Activated T-cell treated with anti-CD3 and anti-CD28 coated beads for 48 hours (primary cell): ENCODE data around the gene ASIC2.

Experiments
- DNase-seq: peaks from one replicate; pipeline ENCODE4 v3.0.0-alpha.2; 2020; ENCODE audit warnings: low read depth

Gene ASIC2

DNA sequence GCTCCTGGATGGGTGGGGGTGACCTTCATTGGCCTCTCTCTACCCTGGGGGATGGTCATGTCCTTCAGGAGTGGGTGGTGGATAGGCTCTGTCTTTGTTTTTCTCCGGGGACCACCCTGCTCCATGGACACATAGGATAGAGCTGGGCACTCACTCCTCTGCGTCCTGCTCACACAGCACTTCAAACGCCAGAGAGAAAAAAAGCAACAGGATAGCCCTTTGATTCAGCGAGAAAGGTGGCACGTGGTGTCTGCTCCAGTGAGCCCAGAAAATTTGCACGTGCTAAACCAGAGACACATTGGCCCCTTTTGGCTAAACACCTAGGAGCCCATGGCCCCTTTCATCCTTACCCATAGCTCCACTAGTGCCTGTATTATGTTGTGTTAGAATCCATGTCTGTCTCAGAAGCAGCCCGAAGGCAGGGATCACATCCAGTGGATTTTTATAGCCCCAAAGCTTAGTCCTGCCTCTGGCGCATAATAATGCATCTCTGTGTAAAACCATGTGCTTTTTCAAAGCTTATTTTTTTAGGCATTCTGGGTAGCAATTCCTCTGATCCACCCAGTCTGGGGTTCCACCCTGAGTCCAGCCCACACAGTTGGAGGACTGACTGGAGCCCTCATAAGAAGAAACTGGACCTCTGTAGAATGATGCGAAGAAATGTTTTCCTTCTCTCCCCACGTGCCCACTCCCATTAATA lies 90.1 kb downstream of the ASIC2 start:
- no peak for DNase-seq

DNA sequence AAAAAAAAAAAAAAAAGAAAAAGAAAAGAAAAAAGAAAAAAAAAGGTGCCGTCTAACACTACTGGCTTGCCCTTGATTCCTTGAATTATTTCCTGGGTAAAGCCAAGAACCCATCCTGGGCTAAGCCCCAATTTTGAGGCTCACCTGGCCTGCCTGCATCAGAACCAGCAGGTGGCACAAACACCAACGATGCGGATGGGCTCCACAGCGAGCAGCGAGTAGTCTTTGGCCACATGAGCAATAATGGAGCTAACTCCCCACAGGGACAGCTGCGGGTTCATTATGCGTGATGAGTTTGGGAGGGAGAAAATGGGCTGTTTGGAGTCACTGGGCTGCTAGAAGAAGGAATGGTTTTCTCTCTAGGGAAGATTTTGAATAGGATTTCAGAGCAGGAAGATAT lies 91.1 kb downstream of the ASIC2 start:
- DNase-seq = no peak

DNA sequence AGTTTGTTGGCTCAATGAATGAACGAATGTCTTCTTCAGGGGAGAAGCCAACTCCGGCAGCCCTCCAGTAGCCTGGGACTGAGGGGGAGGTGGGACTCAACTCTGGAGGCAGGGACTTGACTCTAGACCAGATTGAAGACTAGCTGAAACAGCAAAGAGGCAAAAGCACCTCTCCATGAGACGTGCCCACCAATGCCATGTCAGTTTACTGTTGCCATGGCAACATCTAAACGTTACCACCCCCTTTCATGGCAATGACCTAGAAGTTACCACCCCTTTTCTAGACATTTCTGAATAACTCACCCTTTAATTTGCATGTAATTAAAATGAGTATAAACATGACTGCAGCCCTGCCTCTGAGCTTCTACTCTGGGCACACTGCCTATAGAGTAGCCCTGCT lies 91.8 kb downstream of the ASIC2 start:
- DNase-seq = no peak

DNA sequence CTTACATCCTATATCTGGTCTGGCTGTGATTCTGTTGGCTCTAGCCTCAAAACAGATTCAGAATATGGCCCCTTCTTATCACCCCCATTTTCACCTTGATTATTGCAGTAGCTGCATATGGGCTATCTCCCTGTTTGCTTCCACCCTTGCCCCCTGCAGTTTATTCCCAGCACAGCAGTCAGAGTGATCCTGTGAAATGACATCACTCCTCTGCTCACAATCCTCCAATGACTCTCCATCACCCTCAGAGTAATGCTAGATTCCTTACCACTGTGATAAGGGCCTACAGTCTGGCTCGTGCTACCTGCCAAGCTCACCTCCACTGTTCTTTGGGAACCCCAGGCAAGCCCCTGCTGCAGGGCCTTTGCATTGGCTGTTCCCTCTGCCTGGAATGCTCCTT lies 92.5 kb downstream of the ASIC2 start:
- DNase-seq = no peak

DNA sequence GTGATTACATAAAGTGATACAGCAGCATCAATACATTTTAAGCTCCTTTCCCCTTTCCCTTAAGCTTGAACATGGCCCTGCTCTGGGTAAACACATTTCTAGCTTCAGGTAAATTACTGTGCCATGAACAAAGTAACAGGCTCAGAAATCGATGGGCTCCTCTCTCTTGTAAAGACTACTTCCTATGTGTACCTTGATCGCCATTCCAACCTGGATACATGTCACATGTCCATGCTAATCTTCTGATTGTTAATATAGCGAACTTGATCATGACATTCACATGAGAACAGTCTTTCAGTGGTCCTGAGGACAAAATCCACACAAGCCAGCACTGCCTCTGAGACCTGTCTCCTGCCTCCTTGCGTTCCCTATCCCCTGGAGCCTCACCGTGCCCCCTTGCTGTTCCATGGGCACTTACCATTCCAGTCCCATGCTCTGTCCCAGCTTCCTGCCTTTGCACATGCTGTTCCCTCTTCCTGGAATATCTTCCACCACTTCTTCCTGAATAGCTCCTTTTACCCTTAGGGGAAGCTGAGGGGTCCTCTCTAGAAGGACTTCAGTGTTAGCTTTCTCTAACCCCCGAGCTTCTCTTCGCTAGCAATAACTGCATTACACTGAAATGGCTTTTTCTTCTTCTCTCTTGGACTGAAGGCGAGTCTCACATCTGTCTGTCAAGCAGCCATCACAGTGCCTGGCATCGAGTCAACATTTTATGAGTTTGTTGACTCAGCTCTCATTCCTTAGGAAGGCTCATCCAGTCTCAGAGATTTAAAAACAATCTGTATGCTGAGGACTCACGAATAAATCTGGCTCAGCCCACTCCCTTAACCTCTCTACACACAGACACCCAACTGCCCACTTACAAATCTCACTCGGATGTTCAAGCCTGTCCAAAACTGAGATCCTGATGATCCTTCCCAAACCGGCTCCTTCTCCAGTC lies 93.3 kb downstream of the ASIC2 start:
- no peak for DNase-seq

DNA sequence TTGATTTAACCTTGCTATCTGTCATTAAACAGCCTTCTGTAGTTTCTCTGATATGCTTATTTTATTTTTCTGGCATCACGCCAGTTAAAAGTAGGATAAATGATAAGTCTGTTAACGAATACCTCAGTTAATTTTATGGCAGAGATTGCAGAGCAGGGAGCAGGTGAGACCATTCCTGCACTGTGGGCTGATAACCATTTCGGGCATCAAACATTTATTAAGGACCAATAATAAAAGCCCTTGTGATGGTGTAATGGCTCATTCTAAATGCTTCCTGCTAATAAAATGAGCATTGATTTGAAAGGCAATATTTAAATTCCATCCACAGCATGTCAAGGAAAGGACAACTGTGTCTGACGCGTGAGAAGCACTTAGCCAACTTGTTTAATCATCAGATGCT lies 94.1 kb downstream of the ASIC2 start:
- no peak for DNase-seq

DNA sequence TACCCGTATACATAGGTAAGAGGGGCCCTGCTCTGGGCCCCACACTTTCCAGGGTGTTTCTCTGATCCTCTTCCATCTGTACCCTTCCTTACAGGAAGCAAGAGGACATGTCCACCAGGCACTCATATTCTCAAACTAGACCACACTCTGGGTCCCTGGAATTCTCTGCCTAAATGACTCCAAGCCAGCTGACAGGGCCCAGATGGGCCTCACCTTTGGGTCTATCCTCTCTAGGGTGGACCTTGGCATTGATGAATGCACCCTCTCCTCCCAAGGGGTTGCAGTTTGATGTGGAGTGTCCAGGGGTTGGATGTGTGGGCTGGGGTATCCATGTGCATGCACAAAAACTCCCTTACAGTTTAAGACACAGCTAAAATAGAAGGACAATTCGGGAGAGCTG lies 95.8 kb downstream of the ASIC2 start:
- DNase-seq = no peak

DNA sequence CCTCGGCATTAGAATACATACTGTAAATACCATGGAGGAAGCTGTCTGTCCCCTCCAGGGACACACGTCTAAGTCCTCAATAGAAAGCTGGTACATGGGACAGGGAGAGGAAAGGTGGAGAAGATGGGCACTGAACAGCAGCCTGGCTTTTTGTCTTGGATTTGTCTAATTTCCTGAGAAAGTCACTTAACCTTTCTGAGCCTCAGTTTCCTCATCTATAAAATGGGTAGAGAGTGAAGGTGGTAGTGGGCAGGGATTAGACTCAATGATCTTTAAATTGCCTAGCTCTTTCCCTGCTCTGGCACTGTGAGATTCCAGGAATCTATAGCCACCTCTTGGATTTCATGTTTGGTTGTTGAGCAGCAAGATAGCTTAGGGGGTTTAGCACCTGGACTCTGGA lies 96.2 kb downstream of the ASIC2 start:
- DNase-seq = no peak

DNA sequence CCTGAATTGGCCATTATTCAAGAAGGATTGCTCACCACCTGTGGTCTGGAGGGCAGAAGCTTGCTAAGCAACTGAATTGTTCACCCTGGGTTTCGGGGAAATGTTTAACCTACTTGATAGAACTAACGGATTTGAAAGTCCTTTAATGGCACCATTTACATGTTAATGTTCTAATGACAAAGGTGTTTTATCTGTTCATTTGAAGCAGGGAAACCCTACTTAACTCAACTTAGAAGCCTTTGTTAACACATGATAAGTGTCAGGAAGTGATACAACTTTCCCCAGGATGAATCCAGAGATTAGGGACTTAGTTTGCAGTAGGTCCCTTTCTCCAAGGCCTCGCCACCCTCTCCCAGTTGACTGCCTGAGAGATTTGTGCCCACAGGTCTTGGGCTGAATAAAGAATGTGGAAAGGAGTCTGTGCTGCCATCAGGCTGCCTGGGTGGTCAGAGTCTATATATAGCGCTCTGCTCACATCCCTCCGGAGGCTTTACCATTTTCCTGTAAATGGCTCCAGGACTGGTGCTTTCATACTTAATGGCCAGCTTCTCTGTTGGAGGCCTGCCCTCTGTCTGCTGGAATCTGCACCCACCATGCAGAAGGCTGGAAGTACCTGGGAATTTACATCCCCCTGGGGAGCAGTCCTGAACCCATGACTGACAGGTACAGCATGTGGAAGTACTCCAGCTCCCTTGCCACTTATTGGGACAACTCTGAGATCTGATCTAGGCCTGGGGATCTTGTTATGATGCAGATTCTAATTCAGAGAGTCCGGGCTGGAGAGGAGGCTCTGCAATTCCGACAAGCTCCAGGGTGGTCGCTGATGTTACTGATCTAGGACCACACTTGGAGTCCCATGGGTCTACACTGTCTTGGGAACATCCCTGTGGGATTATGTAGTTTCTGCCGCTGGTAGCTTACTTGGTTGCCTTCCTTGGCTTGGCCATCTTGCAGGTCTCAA lies 99.9 kb downstream of the ASIC2 start:
- DNase-seq = no peak

DNA sequence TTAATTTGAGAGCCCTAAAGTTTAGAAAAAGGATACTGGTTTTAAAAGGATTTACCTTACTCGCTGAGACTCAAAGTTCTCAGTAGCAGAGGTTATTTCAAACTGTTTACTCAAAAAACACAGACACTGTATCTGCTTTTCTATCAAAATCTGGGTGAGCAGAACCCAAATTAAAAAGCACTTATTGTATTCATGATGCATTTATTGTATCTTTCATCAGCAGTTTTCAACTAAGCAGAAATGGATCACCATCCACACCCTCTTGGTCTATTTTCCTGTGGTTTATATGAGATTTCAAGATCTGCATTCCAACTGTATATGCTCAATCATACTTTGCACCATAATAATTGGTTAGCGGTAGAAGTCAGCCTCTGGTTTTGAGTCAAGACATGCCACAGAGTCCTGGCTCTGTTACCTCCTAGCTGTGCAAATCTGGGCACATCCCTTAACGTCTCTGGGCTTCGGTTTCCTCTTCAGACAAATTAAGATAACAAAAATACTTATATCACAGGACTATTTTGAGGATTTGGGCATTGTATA lies 109.5 kb downstream of the ASIC2 start:
- DNase-seq = no peak

DNA sequence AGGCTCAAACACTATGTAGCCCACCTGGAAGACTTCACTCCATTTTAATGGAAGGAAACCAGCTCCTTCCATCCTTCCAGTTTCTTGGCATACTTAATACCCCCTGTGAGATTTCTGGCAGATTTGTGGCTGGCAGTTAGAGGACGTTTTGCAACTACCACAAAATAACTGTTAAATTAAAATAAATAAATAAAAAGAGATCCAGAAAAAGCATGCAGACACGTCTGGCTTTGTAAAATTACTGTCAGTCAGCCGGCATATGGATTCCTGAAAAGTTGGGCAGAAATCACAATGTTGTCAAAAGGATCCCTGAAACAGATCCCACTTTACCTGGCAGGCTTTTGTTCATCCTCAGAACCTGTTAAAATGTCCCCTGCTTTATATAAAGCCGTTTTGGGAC lies 113.9 kb downstream of the ASIC2 start:
- DNase-seq = no peak

DNA sequence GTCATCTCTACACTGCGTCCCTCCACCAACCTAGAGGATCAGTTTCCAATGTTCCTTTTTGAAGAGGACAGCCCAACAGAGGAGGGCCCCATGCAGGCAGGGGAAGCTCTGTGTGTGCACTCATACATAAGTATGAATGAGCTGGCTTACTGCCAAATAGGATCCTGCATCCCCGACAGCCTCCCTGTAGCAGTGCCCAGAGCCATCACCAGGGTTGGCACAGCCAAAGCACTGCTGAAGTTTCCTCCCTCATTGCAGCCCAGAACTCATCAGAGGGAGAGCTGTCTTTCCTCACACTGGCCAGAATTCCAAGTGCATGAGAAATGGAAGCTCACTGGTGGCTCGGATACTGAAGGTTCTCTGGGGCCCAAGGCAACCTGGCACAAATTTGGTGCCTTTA lies 114.4 kb downstream of the ASIC2 start:
- no peak for DNase-seq

DNA sequence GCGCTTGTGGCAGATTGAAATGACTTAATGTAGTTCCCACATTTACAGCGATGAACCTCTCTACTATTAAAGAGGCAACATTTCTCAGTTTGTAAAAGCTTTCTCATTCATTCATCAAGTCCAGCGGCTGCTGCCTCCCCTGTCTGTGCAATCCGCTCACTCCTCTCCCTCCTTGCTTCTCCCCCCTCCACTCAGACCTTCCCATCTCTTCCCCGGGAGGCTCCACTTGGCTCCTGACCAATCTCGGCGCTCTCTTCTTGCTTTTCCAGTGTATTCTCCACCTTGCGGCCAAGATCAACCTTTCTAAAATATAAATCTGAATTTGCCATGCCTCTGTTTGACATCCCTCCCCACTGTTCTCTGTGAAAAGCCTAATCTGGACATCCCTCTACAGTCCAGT lies 117.5 kb downstream of the ASIC2 start:
- DNase-seq = no peak

DNA sequence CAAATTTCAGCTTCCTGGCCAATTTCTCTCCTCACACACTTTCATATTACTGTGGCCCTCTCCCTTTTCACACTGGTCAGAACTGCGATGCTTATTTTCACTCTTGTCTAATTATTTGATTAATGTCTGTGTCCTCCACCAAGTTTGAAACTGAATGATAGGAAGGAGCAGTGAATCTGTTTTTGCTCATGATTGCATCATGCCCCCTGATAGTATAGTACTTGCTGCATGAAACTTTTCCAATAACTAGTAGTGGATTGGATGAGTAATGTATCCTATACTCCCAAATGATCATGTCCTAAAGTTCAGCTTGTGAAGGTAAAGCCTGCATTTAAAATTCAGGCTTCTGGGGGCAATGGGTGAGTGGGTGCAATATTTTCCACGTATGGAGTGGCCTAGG lies 121.2 kb downstream of the ASIC2 start:
- no peak for DNase-seq

DNA sequence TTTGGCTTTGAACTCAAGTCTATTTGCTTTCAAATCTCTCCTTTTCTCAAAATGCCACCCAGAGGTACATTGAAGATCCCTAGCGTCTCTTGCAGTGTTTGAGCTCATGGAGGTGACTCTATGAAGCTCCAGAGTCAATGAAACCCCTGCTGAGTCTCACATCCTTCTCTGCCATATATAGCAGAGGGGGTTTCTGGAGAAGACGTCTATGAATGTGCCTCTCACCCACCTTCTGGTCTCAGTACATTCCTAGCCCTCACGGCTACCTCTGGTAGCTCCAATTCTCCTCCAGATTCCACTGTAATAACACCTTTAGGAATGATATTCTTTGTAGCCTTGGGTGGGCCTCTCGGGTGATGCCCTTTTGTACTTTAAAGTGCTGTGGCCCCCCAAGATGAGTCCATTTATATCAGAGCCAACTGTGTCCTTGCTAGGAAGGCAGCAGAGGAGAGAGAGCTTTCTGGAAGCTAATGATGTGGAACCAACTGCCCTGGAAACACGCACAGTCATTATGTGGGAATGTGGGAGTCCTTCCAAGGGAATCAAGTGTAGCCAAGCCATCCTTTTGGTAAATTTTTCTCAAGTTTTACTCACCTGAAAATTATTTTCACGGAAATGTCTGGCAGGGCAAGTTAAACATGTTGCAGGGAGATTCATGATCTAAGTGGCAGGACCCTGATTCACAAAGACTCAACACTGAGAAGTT lies 123.4 kb downstream of the ASIC2 start:
- no peak for DNase-seq

DNA sequence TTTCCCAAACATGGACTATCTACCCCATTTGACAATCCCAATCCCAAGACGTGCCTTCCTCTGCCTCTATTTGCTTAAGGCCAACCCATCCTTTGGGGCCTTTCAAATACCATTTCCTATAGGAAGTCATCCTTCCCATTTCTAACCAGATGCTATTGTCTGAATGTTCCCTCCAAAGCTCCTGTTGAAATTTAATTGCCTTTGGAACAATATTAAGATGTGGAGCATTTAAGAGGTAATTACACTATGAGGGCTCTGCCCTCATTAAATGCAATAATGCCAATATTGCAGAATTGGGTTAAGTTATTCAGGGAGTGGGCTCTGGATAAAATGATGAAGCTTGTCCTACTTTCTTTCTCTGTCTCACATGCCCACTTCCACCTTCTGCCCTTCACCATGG lies 125.4 kb downstream of the ASIC2 start:
- DNase-seq = no peak

DNA sequence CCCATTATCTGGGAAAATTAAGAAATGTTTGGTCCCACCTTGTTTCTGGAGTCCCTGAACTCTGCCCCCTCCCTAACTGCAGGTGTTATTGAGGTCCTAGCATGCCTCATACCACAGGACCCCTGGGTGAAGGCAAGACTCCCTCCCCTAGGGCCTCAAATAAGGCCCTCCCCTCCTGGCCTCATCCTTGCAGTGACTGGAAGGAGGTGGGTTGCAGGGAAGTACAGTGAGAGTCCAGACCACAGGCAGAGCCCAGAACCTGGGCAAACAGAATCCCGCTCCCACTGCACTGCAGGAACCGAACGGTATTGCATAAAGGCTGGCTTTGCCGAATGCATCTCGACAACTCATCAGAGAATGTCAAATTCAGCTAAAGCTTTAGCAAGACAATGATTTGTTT lies 126.6 kb downstream of the ASIC2 start:
- no peak for DNase-seq

DNA sequence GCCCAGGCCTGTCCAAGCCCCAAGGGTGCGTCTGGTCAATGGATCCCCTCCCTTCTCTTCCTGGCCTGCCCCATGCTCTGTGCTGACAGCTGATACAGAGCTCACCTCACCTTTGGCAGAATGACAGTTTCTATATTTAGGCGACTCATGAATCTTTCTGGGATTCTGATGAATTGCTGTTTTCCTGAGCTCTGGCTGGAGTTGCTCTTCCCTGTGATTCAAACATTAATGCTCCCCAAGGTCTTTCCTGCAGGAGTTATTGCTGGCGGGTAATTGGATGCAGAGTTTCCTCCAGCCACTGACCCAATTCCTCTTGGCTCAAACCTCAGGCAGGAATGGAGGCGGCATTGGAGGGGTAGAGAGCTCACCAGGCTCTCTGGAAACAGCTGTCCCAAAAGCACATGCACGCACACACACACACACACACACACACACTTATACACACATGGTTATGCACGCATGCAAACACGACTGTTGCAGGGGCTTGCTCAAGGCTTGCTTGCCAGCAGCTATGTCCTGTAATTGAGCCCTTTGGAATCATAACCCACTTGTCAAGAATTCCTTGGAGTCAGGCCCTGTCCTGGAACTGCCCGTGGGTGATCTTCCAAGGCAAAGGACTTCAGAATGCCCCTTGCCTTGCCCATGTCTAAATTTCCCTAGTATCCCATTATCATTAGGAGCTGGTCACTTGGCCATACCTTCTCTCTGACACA lies 128.8 kb downstream of the ASIC2 start:
- no peak for DNase-seq

DNA sequence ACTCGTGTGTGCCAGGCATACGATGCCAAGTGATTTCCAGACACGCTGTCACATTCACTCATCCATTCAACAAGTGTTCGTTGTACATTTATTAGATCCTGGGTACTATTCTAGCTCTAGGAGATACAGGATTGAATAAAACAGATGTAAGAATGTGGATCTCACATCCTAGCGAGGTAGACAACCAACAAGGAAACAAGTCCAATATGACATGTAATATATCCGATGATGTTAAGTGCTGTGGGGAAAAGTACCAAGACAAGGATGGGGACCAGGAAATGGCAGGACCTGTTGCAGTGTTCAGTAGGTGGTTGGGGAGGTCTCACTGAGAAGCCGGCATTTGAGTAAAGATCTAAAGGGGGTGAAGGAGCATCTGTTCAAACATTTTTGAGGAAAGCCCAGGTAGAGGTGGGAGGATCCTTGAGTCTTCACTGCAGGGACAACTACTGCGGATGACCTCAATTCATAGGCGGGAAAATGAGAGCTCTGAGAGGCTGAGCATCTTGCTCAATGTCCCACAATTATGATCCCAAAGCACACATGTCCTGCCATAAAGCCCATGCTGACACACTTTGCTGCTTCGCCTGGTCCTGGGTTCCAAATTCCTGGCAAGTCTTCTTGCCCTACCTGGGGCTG lies 129.4 kb downstream of the ASIC2 start:
- DNase-seq = no peak

DNA sequence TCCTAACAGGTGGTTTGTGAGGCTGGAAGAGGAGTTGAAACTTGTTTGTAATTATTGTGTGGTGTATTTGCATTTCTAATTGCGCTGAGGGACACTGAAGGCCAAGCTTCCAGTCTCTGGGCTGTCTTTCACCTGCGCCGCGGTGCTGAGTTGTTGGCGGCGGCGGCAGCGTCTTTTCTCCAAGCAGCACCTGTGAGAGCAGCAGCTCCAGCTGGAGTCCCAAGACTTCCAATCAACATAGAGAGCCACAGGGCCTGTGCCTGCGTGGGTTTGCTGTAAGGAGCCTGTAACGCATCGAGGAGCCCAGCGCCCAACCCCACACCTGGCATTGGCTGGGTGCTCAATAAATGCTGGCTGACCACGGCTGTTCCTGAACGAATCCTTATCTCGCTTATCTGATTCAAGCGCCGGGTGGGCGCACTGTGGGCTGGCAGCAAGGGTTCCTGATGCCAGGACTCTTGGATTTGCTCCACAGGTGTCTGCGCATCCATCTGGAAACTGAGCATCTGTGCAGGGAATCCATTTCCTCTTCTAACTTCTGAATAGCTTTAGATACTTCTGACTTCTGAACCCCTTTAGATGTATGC lies 138.1 kb downstream of the ASIC2 start:
- no peak for DNase-seq
